ENCODE measurements around the gene LRP6.
"Not testable (repeated sequence)": the region's sequence is repeated elsewhere in the genome, so short reads cannot be mapped to it uniquely, and the experiment has no call there.

The LRP6 gene

DNA sequence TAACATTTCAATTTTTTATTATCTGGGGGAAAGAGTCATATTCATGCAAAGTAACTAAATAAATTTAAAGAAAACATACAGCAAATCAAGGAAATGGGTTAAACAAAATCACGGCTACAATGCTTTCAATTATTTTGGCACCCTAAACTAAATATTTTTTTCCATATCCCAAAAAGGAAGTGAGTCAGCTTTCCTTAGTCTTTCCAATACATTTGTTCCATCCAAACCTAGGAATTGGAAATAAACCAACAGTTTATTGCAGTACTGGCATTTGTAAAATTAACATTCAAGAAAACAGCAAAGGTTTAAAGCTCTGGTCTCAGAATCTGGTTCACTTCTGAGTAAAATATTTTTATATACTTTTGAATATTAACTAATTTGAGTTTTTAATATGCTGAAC lies 106.9 kb downstream of the LRP6 start:
- TF ChIP-seq CTCF (conservative IDR thresholded peaks at IDR 0.05), result no peak

GRCh38 chr12:12158858-12159257 lies 108.0 kb downstream of the LRP6 start:
- no peak overlapping the region for H3K27ac ChIP-seq
- no peak for TF ChIP-seq CTCF (conservative IDR thresholded peaks at IDR 0.05)

More for the DNA sequence above, 106.9 kb downstream of the LRP6 start:
- no peak overlapping the region for H3K27ac ChIP-seq

DNA sequence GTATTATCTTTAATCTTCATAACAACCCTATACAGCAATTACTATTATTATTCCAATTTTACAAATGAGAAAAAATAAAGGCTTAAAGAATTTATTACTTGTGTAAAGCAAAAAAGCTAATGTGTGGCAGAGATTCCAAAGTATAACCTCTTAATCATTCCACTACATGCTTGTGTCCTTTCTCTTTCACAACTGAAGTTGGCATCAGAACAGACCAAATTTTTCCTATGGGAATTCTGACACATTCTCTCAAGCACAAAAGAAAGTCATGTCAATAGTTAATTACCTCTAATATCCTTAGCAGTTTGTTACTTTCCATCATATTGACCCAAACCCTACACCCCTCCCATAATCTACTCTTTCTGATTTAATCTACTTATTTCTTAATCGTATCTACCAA lies 109.4 kb downstream of the LRP6 start:
- no peak for TF ChIP-seq CTCF (conservative IDR thresholded peaks at IDR 0.05)
- H3K27ac ChIP-seq, result no peak overlapping the region

GRCh38 chr12:12156828-12157227 lies 110.0 kb downstream of the LRP6 start:
- no peak for TF ChIP-seq CTCF (conservative IDR thresholded peaks at IDR 0.05)

GRCh38 chr12:12156116-12156515 lies 110.7 kb downstream of the LRP6 start:
- TF ChIP-seq CTCF (conservative IDR thresholded peaks at IDR 0.05), result no peak
- H3K27ac ChIP-seq, result no peak overlapping the region

More at GRCh38 chr12:12156828-12157227, 110.0 kb downstream of the LRP6 start:
- H3K27ac ChIP-seq, result no peak overlapping the region

- no peak for TF ChIP-seq CTCF (conservative IDR thresholded peaks at IDR 0.05)
- no peak overlapping the region for H3K27ac ChIP-seq
Measured at GRCh38 chr12:12153596-12153995, 113.2 kb downstream of the LRP6 start.

DNA sequence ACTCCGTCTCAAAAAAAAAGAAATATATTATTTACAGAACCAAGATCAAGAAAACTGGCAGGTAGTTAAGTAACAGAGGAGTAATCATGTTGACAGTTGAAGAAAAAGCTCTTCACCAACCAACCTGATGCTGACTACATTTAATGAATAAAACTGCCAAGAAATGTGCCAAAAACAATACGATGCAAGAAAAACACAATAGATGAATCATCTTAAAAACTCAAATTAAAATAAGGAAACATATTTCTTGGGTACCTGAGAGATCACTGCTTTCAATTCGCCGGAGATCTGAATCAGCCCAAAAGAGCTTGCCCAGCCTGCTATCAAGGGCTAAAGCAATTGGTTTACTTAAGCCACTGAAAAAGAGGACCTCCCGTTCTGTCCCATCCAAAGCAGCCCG lies 119.7 kb downstream of the LRP6 start:
- H3K27ac ChIP-seq, result no peak overlapping the region
- no peak for TF ChIP-seq CTCF (conservative IDR thresholded peaks at IDR 0.05)

GRCh38 chr12:12144531-12144930 lies 122.3 kb downstream of the LRP6 start:
- H3K27ac ChIP-seq, result not testable (repeated sequence)

Measured in VCaP (cell line).